ENCODE results near the gene RNF111. TPM values are rescaled to one million over a fixed set of nuclear protein-coding genes. Genes with fewer than 3 reads are reported as not detected.
A peak's percentile ranks its signal among the peaks of the same experiment; 100 is the strongest.

RNF111 gene
- total RNA-seq, 1 experiment from 2014 or later: 13.3 TPM

DNA sequence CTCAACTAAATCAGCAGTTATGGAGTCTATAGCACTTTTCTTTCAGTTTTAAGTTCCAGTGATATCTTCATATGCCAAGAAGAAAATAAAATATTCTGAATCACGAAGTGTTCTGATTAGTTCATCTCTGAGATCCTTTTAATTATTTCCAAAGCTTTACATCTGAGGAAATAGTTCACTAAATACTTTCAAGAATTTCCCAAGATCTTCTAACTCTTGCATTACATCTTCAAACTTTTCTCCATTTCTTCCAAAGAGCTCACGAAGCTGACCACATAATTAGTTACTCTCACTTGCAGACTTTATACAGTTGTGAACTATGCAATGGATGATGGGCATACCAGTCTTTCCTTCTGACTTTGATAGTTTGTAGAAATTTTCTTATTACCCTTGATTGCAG is 4.2 kb upstream of the RNF111 start:
- Histone ChIP-seq H3K79me2 (ENCODE audit: low read length) (peaks cover 8% of the 10 kb centered on the region), H3K4me3 (ENCODE audit: low read length) (no peak overlapping the region), H3K9me3 (ENCODE audit: low read length) (no peaks in the 10 kb centered on the region), H3K27ac (ENCODE audit: low read length) (no peak overlapping the region), H2AFZ (ENCODE audit: low read length) (no peak overlapping the region), H3K4me1 (ENCODE audit: insufficient read depth, low read length) (no peaks in the 10 kb centered on the region), H3F3A (ENCODE audit: low read length, unreplicated experiment) (no peaks in the 10 kb centered on the region), H3K9me2 (replicated peaks; ENCODE audit: low read length) (no peaks in the 10 kb centered on the region), H3K4me2 (ENCODE audit: low read length) (no peak overlapping the region), H4K20me1 (ENCODE audit: low read length) (no peaks in the 10 kb centered on the region), H3K27me3 (ENCODE audit: low read length) (no peaks in the 10 kb centered on the region), H3K9ac (ENCODE audit: low read length) (no peak overlapping the region), H3K36me3 (ENCODE audit: low read depth, low read length) (no peaks in the 10 kb centered on the region)
- POLR2A ChIA-PET (ENCODE audit: unreplicated experiment): interaction anchor here (0.6 kb wide), 1 partner anchor 119 kb away, joined by 5 read pairs; no protein-coding TSS in a partner anchor
- TF ChIP-seq, protein P1, sequence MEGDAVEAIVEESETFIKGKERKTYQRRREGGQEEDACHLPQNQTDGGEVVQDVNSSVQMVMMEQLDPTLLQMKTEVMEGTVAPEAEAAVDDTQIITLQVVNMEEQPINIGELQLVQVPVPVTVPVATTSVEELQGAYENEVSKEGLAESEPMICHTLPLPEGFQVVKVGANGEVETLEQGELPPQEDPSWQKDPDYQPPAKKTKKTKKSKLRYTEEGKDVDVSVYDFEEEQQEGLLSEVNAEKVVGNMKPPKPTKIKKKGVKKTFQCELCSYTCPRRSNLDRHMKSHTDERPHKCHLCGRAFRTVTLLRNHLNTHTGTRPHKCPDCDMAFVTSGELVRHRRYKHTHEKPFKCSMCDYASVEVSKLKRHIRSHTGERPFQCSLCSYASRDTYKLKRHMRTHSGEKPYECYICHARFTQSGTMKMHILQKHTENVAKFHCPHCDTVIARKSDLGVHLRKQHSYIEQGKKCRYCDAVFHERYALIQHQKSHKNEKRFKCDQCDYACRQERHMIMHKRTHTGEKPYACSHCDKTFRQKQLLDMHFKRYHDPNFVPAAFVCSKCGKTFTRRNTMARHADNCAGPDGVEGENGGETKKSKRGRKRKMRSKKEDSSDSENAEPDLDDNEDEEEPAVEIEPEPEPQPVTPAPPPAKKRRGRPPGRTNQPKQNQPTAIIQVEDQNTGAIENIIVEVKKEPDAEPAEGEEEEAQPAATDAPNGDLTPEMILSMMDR (conservative IDR thresholded peaks at IDR 0.05; ENCODE audit: low read depth, low read length): no peak
- TF ChIP-seq EZH2 (IDR thresholded peaks at IDR 0.05; ENCODE audit: low read length, unreplicated experiment) (no peak), EZH2phosphoT487 (IDR thresholded peaks at IDR 0.05; ENCODE audit: borderline replicate concordance, low read length) (no peak)
- BruUV-seq (replicated peaks): no TSS peak
- ATAC-seq (no peak), DNase-seq (no peak)
- intact Hi-C loops (cut with micrococcal nuclease): loop anchor here (5.0 kb wide), 2 partner anchors 99 to 519 kb away; no protein-coding TSS in a partner anchor
- CTCF ChIA-PET: no interaction called here

DNA sequence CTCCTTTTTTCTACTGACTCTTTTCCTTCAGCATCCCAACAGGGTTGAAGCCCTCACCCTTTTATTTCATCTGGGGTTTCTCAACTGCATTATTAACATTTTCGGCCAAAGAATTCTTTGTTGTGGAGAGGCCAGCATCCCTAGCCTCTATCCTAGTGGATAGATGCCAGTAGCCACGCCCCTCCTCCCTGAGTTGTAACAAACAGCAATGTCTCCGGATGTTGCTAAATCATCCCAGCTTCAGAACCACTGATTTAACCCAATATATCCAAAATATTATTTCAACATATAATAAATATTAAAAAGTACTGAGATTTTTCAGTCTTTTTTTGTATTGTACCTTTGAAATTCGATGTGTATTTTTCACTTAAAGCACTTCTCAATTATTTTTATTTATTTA is 2.0 kb upstream of the RNF111 start:
- BruUV-seq (replicated peaks): no TSS peak
- Histone ChIP-seq H3K27ac (ENCODE audit: low read length) (no peak overlapping the region), H3K9me3 (ENCODE audit: low read length) (no peaks in the 10 kb centered on the region), H3K79me2 (ENCODE audit: low read length) (peaks cover 29% of the 10 kb centered on the region), H2AFZ (ENCODE audit: low read length) (no peak overlapping the region), H3K4me1 (ENCODE audit: insufficient read depth, low read length) (peaks cover 6% of the 10 kb centered on the region; the same call in 1 of the 2 replicates), H3K4me2 (ENCODE audit: low read length) (no peak overlapping the region), H3K4me3 (ENCODE audit: low read length) (no peak overlapping the region), H3K9me2 (replicated peaks; ENCODE audit: low read length) (no peaks in the 10 kb centered on the region), H3K9ac (ENCODE audit: low read length) (no peak overlapping the region), H3K36me3 (ENCODE audit: low read depth, low read length) (no peaks in the 10 kb centered on the region), H3K27me3 (ENCODE audit: low read length) (no peaks in the 10 kb centered on the region), H3F3A (ENCODE audit: low read length, unreplicated experiment) (no peaks in the 10 kb centered on the region), H4K20me1 (ENCODE audit: low read length) (peaks cover 12% of the 10 kb centered on the region; the same call in 1 of the 2 replicates)
- POLR2A ChIA-PET (ENCODE audit: unreplicated experiment): no interaction called here
- DNase-seq: no peak
- ATAC-seq: no peak
- TF ChIP-seq, protein P1 (conservative IDR thresholded peaks at IDR 0.05; ENCODE audit: low read depth, low read length): no peak
- TF ChIP-seq EZH2phosphoT487 (IDR thresholded peaks at IDR 0.05; ENCODE audit: borderline replicate concordance, low read length) (no peak), EZH2 (IDR thresholded peaks at IDR 0.05; ENCODE audit: low read length, unreplicated experiment) (no peak)
- intact Hi-C loops (cut with micrococcal nuclease): loop anchor here (5.0 kb wide), 1 partner anchor 122 kb away; the partner anchor contains the start of gene CCNB2
- CTCF ChIA-PET: no interaction called here

DNA sequence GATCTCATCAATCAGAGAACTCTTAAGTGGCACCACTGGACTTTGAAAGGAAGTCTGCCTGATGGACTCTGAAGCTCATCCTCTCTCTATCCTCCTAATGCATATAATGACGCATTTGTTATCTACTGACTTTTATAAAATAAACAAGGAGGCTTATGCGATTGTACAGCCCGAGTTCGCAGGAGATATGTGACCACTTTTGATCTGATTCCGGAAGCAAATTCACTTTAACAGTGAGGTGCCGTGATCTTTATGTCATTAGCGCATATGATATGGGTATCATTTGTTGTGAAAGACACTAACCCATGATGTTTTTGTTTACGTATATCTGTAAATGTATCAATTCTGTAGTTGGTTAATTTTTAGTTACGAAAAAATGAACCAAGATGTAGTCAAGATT is 427 bp upstream of the RNF111 start:
- H3K4me2 ChIP-seq (ENCODE audit: low read length): peak overlapping the region; percentile 88
- ChIA-PET POLR2A (ENCODE audit: unreplicated experiment) (no interaction called here), CTCF (no interaction called here)
- H3K4me1 ChIP-seq (ENCODE audit: insufficient read depth, low read length): peaks cover 6% of the 10 kb centered on the region; the same call in 1 of the 2 replicates
- peak overlapping the region; percentile 88 for H3K9ac ChIP-seq (ENCODE audit: low read length)
- H3K9me3 ChIP-seq (ENCODE audit: low read length): no peaks in the 10 kb centered on the region
- peak overlapping the region; percentile 98 for H2AFZ ChIP-seq (ENCODE audit: low read length)
- BruUV-seq (replicated peaks): TSS peak; percentile 58
- H3K27me3 ChIP-seq (ENCODE audit: low read length): no peaks in the 10 kb centered on the region
- peaks cover 12% of the 10 kb centered on the region; the same call in 1 of the 2 replicates for H4K20me1 ChIP-seq (ENCODE audit: low read length)
- 0 out of 2 replicates have a peak, but pooled peaks cover 5% of the 10 kb centered on the region for H3K36me3 ChIP-seq (ENCODE audit: low read depth, low read length)
- DNase-seq: peak; percentile 7
- no peak overlapping the region for H3K27ac ChIP-seq (ENCODE audit: low read length)
- no peaks in the 10 kb centered on the region for H3F3A ChIP-seq (ENCODE audit: low read length, unreplicated experiment)
- peaks cover 45% of the 10 kb centered on the region for H3K79me2 ChIP-seq (ENCODE audit: low read length)
- H3K9me2 ChIP-seq (replicated peaks; ENCODE audit: low read length): no peaks in the 10 kb centered on the region
- peak overlapping the region; percentile 97 for H3K4me3 ChIP-seq (ENCODE audit: low read length)
- peak; percentile 23 for ATAC-seq
- intact Hi-C loops (cut with micrococcal nuclease): loop anchor here (2.0 to 5.0 kb wide), 2 partner anchors 24 to 120 kb away; partner anchors contain the start of gene CCNB2
- TF ChIP-seq, protein P1 (conservative IDR thresholded peaks at IDR 0.05; ENCODE audit: low read depth, low read length): no peak
